GM21423 (cell line): Measurements from ENCODE around the gene RPS27.

ENCODE experiments used
- ATAC-seq: cut with Tn5 transposase; IDR thresholded peaks from one replicate; pipeline ENCODE4 v1.9.1; 2021; ENCODE audit warnings: mild to moderate bottlenecking, moderate library complexity; ENCODE audit not compliant: unreplicated experiment

The RPS27 gene

DNA sequence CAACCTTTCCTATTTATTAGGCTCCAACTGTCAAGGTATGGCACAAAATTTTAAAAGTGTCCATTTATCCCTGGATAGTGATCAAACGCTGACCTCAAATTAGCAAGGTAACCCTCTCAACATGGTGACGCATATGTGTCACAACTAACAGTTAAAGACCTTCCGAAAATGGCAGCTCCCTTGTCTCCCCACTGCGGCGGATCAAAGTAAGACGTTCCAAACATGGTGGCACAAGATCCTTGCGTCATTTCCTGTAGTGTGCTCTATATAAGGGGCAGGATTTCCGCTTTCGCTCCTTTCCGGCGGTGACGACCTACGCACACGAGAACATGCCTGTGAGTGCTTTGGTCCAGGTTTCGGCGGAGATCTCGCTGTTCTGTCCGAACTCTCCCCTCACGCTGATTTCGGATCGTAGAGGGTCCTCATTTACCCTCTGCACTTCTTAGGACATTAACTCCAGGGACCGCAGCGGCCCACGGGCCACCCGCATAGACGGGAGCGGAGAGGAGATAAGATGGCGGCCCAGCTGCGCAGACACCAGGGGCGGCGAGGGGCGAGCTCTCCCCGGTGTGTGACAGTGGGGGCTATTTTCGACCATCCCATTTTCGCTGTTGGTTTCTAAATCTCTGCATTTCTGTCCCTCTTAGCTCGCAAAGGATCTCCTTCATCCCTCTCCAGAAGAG lies at the start of gene RPS27:
Gene RPS27 (plus strand): TSS at position 295 of the 683 bp plus-strand sequence. CDS start 35 bp downstream, at position 330.
- peak; percentile 73 for ATAC-seq

DNA sequence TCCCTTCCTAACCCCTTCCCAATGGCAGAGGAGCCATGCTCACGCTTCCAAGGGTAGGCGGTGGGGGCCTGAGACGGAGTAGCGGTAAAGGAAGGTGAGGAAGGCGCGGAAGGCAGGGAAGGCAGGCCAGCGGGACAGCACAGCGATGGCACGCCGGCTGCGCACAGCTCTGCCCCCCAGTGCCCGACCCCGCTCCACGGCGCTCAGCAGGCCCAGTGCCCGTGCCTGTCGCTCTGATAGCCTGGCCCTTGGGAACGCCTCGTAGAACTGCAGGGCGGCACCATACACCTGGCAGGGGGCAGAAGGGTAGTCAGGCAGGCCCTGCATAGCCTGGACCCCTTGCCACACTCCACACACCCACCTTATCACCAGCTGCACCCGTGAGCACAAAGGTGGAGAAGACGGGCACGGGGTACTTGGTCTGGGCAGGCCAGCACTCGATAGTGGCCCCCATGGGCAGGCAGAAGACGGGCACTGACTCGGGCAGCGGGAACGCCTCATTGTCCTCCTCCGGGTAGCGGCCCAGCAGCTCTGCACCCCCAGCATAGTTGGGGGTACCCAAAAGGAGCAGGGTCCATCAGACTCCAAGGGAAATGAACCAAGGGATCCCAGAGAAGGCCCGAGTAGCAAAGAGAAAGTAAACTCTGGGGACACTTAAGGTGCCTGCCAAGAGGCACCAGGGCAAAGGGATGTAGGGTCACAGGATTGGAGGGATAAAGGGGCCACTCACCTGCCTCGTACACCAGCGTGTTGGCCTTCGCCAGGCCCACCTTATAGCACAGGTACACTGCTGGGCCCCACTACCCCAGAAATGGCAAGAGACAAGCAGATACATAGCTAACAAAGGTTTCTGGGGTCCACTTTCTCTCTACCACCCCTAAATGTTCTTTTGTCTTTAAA lies 48.5 kb upstream of the RPS27 start:
- no peak for ATAC-seq

DNA sequence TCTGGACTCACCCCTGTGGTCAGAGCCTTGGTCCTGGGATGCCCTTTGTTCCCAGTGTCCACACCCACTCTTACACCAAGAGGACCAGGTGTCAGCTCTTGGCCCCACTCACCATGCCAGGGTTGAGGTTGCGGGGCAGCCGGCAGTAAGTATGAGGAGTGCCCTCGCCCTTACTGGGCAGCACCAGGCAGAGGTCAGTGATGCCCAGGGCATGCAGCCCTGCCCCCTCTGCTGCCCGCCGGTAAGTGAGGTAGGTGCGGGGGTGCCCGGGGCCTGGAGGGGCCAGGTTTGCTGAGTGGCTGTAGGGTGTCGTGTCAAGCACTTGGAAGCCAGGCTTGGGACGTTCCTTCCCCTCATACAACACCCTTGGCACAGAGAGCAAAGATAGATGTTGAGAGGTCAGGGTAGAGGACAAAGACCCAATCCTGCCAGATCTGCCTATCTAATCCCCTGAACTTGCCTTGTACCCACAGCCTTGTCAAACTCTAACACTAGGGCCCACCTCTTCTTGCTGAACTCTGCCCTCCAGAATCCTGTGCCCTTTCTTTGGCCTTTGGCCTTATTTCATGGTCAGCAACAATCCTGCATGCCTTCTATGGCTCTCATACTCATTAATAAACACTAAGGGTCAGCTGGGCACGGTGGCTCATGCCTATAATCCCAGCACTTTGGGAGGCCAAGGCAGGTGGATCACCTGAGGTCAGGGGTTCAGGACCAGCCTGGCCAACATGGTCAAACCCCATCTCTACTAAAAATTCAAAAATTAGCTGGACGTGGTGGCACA lies 47.6 kb upstream of the RPS27 start:
- ATAC-seq: no peak

DNA sequence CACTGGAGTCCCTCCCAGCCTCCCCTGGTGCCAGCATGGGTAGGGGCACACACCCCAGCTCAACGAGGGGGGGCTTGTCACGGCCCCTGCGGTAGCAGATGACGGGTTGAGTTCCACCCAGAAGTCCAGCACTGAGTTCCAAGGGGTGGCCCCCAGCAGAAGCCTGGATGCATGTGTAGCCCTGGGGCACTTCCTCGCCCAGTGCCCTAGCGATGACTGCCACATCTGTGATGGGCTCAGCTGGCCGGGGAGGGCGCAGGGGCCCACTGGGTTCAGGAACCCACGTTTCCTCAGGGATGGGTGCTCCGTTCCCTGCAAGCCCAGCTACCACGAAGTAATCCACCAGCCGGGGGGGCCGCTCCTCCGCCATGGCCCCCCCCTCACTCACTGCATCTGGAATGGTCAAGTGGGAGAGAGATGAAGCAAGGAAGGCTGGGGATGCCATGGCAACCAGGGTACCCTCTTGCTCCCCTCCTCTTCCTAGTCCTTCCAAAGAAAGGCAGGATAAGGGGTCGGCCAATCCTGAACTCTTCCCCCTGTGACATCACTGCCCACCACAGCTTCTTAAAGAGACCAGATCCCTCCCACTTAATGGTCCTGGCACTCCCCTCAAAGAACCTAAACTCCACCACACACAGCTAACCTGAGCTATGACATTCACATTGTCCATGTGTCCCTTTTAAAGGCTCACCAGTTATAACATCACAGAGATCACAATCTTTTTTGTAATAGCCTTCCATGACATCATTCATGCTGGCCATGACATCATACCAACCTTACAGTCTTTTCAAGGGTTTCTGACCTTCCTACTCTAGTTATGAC lies 46.3 kb upstream of the RPS27 start:
- ATAC-seq: no peak

DNA sequence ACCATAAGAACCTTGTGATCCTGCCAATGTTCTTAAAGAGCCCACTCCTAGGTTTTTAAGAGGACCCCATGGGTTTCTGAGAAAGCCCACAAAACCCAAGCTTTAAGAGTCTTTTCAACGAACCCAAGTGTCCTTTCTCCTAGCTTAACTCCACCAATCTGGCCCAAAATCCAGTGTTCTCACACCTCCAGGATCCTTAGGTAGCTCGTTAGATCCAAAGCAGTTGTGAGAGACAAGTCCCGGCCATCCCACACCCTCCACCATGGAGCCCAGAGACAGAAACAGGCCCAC lies 45.8 kb upstream of the RPS27 start:
- ATAC-seq: no peak

DNA sequence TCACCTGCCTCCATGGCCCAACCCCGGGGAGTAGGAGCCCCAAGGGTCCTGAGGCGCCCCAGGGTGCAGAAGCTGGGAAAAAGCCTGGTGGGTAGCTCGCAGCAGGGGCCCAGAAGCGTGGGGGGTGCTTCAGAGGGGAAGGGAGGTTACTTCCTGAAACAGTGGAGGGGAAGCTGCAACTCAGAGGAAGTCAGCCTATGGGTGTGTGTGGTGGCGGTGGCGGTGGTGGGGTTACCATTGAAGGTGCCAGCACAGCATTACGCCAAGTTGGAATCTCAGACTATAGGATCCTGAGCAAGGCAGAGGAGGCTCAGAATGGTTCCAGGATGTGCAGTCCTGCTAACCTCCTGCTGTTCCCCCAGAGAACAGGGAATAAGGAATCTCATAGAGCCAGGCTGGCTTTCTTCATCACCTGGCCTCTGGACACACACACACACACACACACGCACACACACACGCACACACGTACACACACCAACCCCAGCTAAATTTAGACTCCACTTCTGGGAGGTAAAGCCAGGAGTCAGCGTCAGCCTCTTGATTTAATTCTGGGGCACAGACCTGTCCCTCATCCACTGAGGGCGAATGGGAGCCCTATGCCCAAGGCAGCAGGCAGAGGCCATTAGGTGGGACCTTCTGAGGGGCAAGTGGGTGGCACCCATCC lies 45.3 kb upstream of the RPS27 start:
- no peak for ATAC-seq

DNA sequence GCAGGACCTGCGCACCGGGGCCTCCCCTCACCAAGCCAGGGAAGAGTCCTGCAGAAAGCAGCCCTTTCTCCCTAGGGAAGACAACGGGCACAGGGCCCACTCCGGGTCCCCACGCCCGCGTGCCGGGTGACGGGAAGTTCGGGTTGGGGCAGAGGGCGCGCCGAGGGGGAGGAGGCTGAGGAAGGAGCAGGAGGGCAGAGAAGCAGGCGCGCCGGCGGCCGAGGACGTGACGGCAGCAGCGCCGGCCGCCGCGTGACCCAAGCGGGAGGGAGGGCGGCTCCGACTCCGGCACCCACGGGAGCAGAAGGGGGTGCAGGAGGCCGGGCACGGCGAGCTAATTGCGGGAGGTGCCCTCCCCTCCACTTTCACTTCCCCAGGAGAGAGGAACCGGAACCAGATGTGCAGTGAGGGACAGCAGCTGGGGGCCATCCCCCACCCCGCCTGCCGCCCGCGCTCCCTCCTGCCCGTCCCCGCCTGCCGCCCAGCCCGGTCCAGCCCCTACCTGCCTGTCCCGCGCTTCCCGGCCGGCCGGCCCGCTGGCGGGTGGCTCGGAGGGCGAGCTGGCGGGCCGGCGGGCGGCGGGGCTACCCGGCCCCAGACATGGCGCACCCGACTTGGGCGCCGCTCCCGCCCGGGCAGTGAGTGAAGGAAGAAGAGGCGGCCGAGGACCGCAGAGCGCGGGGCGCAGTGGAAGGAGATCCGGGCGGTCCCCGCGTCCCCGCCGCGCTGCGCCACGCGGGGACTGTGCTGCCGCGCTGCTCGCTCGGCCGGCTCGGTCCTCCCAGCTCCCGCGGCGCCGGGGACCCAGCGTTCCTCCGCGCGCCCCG lies 44.6 kb upstream of the RPS27 start:
- ATAC-seq: peak; percentile 67

DNA sequence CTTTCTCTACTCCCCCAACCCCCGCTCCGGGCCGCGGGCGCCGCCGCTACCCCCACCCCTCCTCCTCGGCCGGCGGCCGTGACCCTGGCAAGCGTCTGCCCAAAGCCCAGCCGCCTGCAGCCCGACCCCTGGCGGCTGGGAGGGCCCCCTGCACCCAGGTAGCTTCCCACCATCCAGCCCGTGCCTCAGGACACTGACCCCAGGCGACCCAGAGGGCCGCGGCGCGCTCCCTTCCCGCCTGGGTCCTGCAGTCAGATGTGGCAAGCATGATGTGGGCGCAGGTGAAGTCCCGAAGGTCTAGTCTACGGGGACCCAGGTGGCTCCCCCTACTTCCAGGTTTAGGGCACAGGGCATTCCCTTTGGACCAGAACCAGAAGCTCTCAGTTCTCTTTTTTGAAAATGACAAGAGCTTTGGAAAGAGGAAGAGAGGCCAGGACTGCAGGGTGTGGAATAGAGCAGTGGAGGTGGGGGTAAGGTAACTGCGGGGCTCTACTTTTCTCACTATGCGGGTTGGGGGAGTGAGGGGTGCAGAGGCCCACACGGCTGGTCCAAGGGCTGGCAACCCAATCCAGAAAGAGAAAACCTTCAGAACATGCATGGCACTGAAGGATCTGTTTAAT lies 43.8 kb upstream of the RPS27 start, which contains the start of gene DENND4B:
Gene DENND4B (minus strand): TSS at position 97 of the 620 bp plus-strand sequence. CDS start 2,344 bp downstream, outside the sequence.
- ATAC-seq: peak; percentile 61

DNA sequence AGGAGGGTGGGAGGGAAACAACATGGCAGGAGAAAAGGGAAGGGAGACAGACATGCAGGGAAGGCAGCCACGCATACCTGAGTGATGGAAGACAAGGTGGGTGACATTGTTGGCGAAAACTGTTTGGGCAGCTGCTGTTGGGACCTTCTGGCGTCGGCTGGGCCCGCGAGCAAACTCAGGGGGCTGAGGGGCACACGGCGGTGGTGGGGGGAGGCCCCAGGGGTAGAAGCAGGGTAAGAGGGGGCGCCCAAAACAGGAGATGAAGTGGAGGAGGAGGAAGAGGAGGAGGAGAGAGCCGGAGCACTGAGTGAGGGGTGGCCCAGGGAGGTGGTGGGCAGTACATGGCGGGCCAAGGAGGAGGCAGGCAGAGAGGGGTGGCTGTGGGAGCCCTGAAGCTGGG lies 39.4 kb upstream of the RPS27 start:
- ATAC-seq: no peak

DNA sequence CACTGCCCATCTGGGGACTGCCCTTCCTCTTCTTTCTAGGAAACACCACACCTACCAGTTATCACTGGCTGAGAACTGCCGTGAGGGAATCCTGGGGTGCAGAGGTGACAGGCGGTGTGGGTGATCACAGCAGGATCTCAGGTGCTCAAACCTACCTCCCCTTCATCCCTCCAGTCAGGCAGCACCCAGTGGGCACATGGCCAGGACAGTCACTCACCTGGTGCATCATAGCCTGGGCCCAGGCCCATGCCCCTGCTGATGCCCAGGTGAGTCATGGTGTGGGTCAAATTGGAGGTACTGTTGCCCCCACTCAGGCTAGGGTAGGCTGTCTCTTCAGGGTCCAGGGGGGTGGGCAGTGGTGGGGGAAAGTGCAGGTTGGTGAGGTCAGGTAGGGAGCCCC lies 38.8 kb upstream of the RPS27 start:
- ATAC-seq: no peak

DNA sequence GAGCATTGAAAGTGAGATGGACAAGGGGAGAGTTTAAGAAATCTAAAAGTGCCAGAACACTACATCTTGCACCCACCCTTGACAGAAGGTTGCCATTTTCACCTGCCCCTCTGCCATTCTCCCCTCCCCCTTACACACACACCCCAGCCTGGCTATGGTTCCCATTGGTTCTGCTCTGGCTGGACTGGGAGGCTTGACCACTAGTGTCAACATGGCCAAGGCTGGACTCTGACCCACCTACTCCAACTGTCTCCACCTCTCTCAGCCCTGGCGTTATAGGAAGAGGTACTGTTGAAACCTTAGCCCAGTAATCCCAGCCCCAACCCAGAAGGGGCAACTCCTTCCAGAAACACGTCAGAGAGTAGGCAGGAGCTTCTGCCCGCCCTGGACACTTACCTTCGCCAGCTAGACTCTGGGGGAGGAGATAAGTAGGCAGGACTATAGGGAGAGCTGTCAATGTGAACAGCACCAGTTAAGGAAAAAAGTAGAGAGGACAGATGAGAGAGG lies 36.6 kb upstream of the RPS27 start:
- no peak for ATAC-seq

DNA sequence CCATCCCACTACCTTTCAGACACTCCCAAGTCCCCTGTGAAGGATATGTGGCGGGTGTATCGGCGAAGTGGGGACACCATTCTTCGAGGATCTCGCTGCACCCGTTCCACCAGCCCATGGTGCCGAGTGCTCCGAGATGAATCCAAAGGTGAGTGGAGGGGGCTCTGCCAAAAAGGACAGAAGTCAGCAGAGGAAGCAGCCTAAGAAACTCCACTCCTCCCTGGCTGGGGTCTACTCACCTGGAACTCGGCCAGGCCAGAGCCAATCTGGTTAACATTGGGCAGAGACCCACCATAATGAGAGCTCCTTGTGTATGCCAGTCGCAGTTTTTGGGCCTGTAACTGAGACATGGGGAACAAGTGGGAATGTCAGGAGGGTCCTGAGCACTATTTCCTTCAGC lies 35.7 kb upstream of the RPS27 start:
- no peak for ATAC-seq

DNA sequence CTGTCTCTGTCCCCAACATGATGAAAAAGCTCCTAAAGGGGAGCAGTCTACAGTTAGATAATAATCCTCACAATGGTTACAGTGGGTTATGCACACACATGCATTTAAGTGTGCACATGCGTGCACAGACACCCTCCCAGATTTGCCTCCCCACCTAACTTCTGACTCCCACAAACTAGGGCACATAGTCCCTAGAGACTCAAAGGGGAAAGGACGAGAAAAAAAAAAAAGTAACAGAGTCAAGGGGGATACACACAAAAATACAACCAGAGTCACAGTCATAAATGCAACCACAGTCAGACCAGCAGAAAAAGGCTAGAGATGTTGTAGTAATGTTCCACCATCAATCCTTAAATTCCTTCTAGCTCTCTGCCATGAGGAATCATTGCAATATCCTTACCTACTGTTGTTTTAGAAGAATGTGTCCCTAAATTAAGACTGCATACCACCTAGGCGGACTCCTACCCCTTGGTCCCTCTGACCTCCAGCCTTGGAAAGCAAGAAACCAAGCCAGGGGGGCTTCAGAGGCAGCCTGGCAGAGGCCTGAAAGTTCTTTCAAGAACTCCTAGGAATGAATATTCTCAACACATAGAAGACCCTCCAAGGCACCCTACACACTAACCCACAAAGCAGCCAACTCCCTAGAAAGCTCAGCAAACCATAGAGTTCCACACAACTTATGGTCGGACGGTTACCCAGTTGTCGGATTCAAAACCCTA lies 33.4 kb upstream of the RPS27 start:
- ATAC-seq: no peak

DNA sequence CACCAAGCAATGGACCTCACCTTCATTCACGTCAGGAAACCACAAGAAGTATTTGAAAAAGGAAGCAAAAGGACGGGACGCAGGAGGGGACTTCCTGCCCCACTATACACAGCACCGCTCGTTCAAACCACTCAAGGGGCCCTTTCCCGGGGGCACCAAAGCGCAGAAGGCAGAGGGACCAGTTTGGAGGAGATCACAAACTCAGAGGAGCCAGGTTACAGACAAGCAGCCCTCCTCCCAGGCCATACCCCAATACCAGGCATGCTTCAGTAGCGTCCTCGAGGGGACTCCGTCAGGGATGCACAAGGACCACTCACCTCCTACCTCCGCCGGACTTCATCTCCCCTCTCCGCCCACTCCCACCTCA lies 32.8 kb upstream of the RPS27 start:
- peak; percentile 20 for ATAC-seq

DNA sequence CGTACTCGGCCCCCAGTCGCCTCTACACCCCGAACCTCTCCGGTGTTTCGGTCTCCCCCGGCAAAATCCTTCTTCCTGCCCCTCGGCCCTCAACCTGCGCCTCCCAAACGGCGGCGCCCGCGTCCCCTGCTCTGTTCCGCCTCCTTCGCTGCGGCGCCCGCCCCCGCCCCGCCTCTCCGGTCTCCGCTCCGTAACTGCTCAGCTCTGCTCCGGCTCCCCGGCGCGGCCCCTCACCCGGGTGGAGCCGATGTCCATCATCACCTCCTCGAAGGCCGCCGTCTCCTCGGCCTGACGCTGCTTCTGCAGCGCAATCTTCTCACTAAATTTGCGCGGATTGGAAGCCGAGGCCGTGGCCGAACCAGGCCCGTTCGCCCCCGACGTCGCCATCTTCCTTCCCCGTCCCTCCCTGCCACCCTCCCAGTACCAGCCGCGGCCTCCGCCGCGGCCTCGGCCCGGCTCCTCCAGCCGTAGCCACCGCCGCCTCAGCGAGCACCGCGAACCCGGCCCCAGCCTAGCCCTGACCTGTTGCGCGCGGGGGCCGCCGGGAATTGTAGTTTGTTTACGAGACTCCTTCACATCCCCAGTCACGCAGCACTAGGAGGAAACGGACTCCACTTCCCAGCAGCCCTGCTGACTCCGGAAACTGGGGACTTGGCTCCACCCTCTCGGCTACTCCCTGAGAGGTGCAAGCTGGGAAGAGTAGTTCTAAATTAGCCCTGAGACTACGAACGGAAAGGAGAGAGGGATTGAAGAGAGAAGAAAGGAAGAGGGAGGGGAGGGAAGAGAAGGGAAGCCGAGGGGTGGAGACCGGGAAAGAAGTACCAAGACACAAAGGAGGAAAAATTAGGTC lies 32.2 kb upstream of the RPS27 start, which contains the start of gene CRTC2:
Gene CRTC2 (minus strand): TSS at position 502 of the 850 bp plus-strand sequence. CDS start 115 bp downstream, at position 387.
- peak; percentile 73 for ATAC-seq

DNA sequence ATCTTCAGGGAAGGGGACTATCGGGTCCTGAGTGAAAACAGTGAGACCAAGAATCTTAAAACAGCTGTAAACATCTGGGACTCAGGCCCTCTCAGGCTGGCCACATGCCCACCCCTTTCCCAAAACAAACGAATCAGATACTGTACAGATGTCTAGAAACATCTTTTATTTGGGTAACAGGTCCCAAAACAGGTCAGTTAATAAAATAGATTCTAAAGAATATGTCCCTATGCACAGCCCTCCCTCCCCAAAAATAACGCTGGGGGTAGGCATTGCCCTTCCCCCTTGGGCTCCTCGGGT lies 31.7 kb upstream of the RPS27 start:
- ATAC-seq: no peak

DNA sequence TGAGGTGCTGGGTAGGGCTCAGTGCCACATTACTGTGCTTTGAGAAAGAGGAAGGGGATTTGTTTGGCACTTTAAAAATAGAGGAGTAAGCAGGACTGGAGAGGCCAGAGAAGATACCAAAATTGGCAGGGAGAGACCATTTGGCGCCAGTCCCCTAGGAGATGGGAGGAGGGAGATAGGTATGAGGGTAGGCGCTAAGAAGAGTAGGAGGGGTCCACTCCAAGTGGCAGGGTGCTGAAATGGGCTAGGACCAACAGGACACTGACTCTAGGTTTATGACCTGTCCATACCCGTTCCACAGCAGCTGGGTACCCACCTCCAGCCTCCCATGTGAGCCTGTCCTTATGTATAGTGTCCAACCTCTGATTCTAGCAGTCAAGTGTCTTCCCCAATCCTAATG lies 31.1 kb upstream of the RPS27 start:
- ATAC-seq: no peak
